Measurements from ENCODE around the gene PDK2.

Gene PDK2

DNA sequence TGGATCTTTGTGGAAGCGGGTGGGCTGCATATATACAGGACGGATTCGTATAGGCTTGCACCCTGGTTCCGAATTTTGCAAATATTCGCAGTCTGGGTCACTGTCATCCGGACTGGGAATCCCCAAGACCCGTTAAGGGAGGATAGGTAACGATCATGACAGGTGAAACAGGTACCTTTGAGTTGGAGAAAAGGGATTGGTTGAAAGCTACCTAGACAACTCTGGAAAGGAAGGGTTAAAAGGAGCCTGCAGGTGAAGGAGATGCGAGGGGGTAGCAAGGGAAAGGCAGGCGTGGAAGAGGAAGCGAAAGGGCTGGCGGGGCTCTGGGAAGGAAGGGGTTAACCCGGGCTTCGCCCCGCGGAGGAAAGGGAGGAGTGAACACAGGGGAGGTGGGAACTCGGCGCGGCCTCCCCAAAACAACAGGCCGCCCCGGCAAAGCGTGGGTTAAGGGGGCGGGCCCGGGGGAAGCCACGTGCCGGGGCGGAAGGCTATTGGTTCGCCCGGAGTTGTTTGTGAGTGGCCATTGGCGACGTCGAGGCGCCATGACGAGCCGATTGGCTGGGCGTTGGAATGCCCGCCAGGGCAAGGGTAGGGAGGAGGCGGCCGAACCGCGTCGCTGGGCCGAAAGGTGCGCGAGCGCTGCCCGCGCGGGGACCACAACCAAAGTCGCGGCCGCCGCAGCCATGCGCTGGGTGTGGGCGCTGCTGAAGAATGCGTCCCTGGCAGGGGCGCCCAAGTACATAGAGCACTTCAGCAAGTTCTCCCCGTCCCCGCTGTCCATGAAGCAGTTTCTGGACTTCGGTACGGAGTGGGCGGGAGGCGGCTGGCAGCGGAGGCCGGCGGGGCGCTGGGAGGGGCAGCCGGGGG is at the start of gene PDK2:
TSS of gene PDK2 (plus strand) at position 599 of the 867 bp plus-strand sequence. CDS start at position 684, 85 bp downstream.
- DNase-seq (ENCODE audit: low read depth): peak; percentile 93

DNA sequence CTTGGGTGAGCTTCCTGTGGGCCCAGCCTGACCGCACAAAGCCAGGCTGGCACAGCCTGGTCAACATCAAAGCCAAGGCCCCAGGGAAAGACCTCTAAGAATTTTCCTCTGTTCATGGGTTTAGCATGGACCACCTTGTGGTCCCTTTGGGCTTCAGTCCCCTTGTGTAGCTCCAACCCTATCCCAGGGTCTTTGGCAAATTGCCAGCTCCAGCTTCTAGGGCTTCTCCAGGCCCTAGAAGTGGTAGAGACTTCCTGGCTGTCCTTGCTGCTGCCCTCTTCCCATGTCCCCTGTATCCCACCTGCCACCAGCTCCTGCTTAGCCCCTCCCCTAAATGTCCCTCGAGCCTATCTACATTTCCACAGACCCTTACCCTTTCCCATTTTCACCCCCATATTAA is 49.0 kb upstream of the PDK2 start:
- DNase-seq (ENCODE audit: low read depth): no peak

DNA sequence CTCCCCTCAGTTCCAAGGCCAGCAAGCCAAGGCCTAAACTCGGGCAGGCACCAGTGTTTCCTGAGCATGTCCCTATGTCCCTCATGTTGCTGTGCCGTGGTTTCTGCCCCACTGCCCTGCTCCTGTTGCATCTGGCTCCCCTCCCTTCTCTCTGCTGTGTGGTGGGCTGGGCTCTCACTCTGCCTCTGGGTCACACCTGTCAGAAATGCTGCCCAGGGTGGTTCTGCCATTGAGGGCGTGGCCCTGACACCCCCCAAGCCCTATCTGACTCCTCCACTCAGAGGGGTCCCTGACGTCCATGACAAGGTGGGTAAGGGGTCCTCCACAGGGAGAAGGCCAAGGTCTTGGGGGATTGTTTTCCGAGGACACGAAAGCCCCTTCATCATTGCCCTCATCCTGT is 48.5 kb upstream of the PDK2 start:
- no peak for DNase-seq (ENCODE audit: low read depth)

DNA sequence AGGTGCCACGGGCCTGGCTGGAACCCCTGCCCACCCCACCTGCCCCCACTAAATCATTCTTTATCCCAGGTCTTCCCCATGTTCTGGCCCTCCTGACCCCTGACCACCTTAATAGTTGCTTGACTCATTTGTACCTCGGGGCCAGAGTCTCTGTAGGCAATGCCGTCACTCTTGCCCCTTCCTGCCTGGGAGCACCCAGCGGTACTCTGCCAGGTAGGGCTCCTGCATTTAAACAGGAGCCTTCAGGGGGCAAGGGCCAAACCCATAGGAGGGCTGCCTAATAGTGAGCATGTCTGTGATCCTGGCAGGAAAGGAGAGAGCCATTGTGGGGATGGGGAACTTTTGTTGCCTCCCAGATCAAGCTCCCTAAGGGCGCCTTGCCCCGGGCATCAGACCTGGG is 48.1 kb upstream of the PDK2 start:
- DNase-seq (ENCODE audit: low read depth): no peak

DNA sequence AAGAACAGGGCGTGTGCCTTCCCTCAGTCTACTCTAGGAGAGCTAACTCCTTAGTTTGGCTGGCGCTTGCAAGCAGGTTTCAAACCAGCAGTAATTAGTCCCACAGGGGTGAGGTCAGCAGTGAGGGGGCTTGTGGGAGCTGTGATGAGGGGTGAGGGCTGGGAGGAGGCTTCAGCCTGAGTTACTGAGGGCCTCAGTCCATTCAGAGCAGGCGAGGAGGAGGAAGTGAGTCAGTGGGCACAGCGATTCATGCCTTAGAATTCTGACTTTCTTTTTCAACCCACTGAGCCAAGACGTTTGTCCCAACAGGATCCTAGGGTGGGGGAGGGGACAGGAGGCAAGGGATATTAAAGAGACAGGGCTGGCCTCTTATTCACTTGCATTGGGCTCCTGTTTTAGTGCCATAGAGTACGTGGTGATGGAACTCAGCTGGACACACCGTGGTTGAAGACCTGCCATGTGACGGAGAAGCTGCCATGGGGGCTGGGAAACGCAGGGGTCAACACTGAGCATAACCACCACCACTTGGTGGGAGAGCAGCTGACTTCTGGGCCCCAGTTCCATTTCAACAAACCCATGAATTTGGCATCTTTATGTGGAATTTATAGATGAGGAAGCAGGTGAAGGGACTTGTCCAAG is 47.5 kb upstream of the PDK2 start:
- no peak for DNase-seq (ENCODE audit: low read depth)

DNA sequence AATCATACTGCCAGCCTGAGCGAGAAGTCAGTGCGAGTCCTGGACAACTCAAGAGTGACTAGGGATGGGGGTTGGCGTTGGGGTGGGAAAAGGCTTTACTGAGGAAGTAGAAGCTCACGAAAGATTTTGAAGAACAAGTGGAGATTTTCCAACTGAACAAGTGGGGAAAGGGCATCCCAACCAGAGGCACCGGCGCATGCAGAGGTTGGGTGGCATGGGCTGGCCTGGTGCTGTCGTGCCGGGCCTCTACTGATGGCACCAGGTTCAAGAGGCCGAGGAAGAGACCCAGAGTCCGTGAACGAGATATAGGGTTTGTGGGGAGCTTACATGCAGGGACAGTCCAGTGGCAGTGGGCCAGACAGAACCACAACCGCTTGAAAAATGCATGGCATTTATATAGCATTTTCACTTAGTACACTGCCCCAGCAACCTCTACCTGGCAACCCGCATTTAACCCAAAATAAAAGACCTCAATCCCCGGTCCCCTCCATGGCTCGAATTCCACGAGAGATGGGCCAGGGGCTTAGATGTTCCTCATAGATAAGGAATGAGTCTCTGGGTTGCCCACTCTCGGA is 46.9 kb upstream of the PDK2 start:
- no peak for DNase-seq (ENCODE audit: low read depth)

DNA sequence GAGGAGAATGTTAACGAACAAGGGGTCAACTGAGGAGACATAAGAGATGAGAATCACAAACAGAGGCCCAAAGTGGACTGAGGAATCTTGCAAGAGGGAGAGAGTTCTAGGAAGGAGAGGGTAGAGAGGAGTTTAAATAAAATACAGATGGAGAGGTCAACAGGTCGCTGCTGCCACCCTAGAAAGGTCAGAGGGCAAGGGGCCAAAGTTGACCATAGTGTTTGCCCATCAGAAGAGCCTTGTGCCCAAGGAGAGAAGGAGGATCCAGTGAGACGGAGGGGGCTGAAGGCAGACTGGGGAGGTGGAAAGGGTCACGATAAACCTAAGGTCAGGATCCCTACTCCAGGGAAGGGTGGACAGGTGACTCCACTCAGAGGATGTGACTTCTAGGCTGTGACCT is 46.2 kb upstream of the PDK2 start:
- no peak for DNase-seq (ENCODE audit: low read depth)

DNA sequence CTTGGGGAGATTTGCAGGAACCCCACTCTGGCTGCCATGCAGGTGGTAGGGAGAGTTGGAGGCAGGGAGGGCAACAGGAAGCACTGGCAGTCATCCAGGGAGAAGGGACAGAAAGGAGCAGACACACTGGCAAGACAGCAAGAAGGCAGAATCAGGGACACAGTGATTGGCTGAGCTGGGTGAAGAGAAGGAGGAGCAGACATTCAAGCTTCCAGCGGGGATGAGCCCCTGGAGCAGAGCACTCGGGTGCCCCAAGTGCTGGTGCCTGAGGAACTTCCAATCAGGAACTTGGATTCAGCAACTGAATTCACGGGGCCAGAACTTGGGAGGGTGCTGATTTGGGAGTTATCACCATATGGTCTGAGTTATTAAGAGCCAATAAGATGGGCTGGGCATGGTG is 45.5 kb upstream of the PDK2 start:
- no peak for DNase-seq (ENCODE audit: low read depth)

DNA sequence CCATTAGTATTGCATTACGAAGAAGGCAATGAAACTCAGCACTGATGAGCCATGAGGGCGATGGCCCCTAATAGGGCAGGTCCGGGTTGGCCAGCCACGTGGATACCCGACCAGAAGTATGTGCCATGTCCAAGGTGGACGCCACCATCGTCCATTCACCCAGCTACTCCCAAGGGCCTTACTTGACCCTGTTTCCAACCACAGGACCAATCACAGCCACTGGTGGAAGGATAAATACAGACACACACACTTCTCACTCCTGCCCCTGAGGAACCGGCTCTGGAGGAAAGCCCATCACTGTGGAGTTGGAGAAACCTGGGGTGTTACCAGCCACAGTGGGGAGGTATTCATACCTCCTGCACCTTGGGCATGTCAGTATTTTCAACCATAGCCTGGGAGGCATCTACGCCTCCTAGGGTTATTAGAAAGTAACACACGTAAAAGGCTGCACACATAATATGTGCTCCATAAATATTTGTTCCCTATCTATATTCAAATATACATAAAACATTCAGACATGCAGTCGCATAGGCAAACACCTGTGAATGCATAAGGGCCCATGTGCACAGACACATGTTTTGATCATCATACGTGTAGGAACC is 44.6 kb upstream of the PDK2 start:
- DNase-seq (ENCODE audit: low read depth): no peak

DNA sequence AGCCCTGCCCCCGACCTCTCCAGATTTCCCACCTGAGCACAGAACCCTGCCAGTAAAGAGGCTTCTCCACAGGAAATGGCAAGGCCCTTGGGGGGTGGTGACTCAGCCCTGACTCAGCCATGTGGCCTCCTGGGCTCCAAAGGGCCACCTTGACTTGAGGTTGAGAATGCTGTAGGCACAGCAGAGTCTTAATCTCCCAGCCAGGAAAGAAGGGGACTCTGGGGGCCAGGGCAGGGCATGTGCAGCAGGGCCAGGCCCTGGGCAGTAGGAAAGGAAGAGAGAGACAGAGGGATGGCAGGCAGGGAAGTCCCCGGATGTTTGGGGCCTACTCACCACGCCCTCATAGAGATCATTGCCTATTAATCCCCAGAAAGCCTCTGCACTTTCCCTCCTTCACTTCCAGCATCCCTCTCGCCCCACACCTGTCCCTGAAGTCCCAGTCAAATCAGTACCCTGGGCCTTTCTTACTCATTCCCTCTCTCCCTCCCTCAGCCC is 44.0 kb upstream of the PDK2 start:
- DNase-seq (ENCODE audit: low read depth): peak; percentile 19

DNA sequence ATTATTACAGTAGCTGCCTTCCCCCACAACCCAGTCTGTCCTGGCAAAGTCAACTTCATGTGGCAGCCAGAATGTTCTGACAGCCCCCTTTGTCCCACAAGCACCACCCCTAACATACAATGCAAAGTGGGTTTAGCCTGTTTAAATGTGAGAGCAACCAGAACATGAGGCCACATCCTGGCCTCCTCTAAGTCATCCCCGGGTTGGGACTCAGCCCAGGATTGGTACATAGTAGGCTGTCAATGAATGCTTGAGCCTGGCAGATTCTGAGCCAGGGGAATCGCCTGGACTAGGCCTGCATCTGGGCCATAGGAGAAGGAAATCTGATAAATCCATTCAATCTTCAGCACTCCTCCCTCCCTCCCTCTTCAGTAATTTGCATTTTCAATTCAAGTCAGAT is 43.5 kb upstream of the PDK2 start:
- no peak for DNase-seq (ENCODE audit: low read depth)

DNA sequence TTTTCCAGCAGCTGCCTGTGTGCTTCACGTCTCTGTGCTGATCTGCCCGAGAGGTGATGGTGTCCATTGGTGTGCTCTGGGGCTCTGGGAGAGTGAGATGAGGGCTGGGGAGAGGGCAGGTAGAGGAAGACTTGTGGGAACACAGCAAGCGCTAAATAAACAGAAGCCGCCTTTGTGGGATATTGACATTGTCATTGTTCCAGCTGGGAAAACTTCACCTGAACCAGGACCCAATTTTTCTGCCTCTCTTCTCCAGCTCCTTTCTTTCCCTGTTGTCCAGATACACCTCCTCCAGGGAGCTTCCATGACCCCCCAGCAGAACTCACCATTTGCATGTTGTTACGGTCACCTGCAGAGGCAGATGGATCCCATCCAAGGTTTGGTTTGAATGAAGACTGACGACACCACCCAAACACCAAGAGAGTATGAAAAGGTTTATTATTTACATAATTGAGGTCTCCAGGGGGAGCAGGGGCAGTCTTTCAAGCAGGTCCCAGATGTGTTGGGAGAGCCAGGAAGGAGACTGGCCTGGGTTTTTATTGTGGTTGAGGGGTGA is 42.8 kb upstream of the PDK2 start:
- DNase-seq (ENCODE audit: low read depth): no peak

DNA sequence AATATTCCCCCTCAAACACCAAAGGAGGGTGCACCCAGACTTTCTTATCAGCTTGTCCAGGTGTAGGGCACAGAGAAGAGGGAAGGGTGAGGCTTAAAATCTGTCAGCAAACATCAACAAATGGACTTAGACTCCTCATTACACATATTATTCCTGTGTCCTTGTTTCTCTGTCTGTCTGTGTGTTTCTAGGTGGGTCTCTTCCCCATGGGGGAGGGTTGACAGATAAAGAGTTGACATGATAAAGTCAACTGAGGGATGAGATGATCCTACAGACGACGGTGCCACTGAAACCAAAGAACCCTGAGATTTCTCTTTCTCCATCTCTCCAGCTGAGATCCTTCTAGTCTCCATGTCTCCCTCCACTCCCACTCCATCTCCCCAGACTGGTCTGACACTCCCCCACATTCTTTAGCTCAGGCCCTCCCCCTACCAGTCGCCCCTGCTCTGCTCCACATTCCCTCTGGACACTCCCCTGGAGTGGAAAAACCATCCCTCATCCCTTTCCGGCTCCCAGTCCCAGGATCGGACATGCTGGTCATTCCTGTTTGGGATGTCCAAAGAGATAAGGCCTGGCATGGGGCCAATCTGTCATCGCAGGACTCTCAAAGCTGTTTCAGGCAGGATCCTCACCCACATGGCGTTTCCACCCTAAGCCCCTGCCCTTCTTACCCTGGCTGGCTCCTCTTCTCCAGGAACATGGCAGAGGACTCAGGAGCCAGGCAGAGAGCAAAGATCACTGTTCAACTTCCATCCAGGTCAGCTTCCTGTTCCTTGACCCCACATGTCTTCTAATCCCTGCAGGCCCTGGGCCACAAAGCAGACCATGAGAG is 42.1 kb upstream of the PDK2 start:
- no peak for DNase-seq (ENCODE audit: low read depth)

DNA sequence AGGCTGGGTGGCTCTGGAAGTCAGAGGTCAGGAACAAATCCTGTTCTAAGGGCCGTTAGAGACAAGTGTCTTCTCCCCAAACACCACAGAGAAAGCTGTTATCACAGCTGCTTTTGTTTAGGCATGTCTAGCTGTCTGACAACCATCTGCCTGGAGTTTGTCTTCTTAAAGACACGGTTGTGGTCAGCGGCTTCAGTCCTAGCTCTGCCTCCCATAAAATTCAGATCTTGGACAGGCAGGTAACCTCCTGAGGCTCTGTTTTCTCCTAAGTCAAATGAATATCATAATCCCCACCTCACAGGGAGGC is 41.5 kb upstream of the PDK2 start:
- no peak for DNase-seq (ENCODE audit: low read depth)

DNA sequence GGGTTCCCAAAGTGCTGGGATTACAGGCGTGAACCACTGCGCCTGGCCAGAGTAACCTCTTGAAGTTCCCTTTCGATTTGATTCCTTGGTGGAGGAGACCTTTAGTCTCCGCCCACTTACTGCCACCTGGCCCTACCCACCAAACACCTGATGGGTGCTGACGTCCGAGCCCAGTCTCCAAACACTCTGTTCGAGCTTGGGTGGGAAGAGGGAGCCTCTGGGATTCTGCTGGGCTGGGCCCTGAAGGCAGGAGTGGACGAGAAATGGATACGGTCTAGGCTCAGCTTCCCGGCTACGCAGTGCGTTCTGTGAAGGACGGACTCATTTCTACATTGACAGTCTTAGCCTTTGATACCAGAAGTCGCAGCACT is 40.1 kb upstream of the PDK2 start:
- DNase-seq (ENCODE audit: low read depth): no peak

DNA sequence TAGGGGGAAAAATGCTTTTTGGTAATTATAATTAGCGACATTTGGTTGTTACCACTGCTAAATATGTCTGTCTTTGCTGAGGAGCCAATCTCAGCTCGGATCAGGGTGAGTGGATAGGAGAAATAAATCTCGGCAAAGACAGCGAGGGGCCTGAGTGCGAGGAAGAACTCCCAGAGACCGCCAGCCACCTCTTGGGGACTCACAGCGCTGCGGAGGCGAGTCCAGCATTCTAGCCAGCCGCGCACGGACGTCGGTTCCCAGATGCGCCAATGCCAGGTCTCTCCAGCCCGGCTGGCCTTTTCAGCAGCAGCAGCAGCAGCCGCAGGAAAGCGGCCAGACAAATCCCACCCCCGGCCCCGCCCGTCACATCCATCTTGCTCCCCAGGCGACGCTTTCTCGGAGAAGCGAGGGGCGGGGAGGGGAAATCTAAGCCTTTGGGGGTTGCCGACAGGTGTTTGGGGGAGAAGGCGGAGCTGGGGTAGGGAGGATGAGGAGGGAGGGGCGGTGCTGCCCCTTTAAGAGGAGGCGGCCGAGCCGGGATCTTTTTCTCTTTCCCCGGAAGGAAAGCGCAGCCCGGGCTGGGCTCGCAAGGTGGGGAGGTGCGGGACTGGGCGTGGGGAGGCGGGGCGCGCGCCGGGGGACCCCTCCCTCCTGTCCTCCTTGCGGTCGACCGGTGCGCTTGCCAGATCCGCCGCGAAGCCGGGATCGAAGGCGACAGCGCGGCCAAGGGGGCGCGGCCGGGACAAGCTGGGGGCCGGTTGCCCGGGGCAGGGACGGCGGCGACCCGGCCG is 39.5 kb upstream of the PDK2 start, which contains the start of gene ITGA3:
TSS of gene ITGA3 (plus strand) at position 685 of the 791 bp plus-strand sequence. CDS start 330 bp downstream, outside the sequence.
- DNase-seq (ENCODE audit: low read depth): peak; percentile 52

DNA sequence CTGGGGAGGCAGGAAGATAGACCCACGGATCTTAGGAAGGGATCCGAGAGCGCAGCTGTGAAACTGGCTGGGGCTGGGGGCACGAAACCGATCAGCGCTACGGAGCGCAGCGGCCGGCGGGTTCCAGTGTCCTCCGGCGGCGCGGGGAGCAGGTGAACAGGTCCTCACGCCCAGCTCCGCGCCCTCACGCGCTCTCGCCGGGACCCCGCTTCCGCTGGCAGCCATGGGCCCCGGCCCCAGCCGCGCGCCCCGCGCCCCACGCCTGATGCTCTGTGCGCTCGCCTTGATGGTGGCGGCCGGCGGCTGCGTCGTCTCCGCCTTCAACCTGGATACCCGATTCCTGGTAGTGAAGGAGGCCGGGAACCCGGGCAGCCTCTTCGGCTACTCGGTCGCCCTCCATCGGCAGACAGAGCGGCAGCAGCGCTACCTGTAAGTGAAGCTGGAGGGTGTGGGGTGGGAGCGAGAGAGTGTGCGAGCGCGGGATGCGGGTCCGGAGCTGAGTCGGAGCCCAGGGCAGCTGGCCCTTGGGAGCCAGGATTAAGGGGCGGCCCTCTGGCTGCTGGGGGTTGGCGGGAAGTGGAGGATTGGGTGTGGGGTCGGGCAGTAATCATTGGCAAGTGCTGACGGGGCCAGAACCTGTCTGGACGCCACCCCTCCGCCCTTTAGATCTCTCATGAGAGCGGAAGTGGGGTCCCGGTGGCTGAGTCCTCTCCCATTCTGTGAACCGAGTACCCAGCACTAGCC is 38.8 kb upstream of the PDK2 start:
- peak; percentile 50 for DNase-seq (ENCODE audit: low read depth)

DNA sequence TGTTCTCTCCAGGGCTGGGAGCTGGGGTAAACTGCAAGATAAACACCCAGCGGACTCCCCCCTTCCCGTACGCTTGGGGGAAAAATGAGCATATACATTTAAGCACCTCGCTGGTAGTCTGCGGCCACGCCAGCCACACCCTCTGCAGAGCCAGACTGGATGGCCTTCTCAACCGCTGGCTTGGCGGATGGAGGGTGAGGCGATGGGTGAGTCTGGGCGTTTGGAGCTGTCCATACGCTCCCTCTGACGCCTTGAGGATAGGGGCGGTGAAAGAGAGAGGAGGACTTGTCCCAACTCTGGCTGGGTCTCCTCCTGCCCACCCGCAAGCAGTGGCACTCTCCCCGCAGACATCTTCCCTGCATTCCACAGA is 38.2 kb upstream of the PDK2 start:
- no peak for DNase-seq (ENCODE audit: low read depth)

DNA sequence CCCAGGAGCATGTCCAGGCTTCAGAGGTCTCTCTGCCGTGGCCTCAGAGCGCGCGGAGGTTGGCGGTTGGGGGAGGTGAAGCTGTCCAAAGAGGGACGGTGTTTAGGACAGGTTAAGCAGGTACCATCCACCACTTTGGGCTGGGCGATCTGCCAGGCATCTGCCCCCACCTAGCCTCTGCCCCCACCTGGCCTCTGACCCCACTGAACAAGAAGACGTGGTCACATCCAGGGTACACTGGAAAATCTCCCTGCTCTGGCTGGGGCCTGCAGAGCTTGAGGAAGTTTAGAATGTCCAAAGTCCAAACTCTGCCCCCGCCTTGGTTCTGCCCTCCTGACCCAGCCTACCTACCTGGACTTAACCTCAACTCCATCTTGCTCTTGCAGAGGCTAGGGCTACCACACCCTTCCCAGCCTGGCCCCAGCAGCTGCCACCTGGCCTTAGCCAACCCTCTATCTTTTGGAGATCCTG is 37.6 kb upstream of the PDK2 start:
- DNase-seq (ENCODE audit: low read depth): no peak
